ENCODE results near the gene CAMKK2. TPM values are rescaled to one million over a fixed set of nuclear protein-coding genes. Genes with fewer than 3 reads are reported as not detected.
"Not testable (repeated sequence)": the region's sequence is repeated elsewhere in the genome, so short reads cannot be mapped to it uniquely, and the experiment has no call there.

Gene CAMKK2
- total and polyA plus RNA-seq, 2 of the 13 experiments (the other 11 are each of a cell fraction or from before 2014, with no cell fraction given): 18.8 to 20.0 TPM

GRCh38 chr12:121209221-121209620 lies 87.3 kb downstream of the CAMKK2 start:
- H2AFZ ChIP-seq (ENCODE audit: low read length): no peak overlapping the region

DNA sequence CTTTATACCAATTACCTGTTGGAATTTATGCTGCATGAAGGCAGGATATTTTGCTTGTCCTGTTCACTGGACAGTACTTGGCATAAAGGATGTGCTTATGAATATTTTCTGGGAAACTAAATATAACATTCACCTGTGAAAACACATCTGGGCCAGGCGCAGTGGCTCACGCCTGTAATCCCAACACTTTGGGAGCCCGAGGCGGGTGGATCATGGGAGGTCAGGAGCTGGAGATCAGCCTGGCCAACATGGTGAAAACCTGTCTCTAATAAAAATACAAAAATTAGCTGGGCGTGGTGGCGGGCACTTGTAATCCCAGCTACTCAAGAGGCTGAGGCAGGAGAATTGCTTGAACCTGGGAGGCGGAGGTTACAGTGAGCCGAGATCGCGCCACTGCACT lies 87.9 kb downstream of the CAMKK2 start:
- POLR2A ChIA-PET; intact Hi-C loops (cut with micrococcal nuclease; ENCODE audit: unreplicated experiment); H3K27me3 ChIP-seq (ENCODE audit: control insufficient read depth in 1 of 2, insufficient read depth in 2 of 2, low read length in 2 of 2); FAIRE-seq; H3K36me3 ChIP-seq (replicated peaks in 1 of 2; ENCODE audit: control insufficient read depth in 1 of 2, insufficient read depth in 2 of 2, low read length in 2 of 2); BruUV-seq (replicated peaks); H4K20me1 ChIP-seq (ENCODE audit: insufficient read depth, low read length); in situ Hi-C loops (cut with HindIII; ENCODE audit: extremely low pct_ligation_motif_present, low pct_unique_long_range_greater_than_20kb); CTCF ChIA-PET (ENCODE audit: low intra/inter-chr PET ratio, low total read pairs); H3K4me3 ChIP-seq (replicated peaks in 1 of 3; ENCODE audit: insufficient read depth in 1 of 3, low read depth in 2 of 3, low read length in 3 of 3); H3K4me2 ChIP-seq (ENCODE audit: low read depth, low read length); H3K79me2 ChIP-seq (ENCODE audit: insufficient read depth, low read length); ATAC-seq; H3K27ac ChIP-seq (ENCODE audit: extremely low read length, insufficient read depth, low read length); H3K9ac ChIP-seq (ENCODE audit: insufficient read depth, low read depth, low read length); H3K9me3 ChIP-seq (ENCODE audit: low read length); DNase-seq (ENCODE audit: low spot score); H2AFZ ChIP-seq (ENCODE audit: low read length): not testable (repeated sequence)
- H3K4me1 ChIP-seq (ENCODE audit: insufficient read depth, low read length): peaks cover 15% of the 10 kb centered on the region
- WGBS (ENCODE audit: low lambda C conversion rate): 85% methylated on average over 10 of the region's 10 CpGs

More at GRCh38 chr12:121209221-121209620, 87.3 kb downstream of the CAMKK2 start:
- Histone ChIP-seq H3K9ac (ENCODE audit: insufficient read depth, low read depth, low read length) (no peak overlapping the region; the same call in 1 of the 2 replicates), H3K9me3 (ENCODE audit: low read length) (no peaks in the 10 kb centered on the region), H3K27me3 (ENCODE audit: control insufficient read depth in 1 of 2, insufficient read depth in 2 of 2, low read length in 2 of 2) (no peaks in the 10 kb centered on the region), H3K27ac (ENCODE audit: extremely low read length, insufficient read depth, low read length) (no peak overlapping the region), H3K79me2 (ENCODE audit: insufficient read depth, low read length) (peaks cover 4% of the 10 kb centered on the region), H3K4me3 (replicated peaks in 1 of 3; ENCODE audit: insufficient read depth in 1 of 3, low read depth in 2 of 3, low read length in 3 of 3) (peak overlapping the region in 1 of 3 experiments; percentile 87; a peak in 1 of 6 replicates), H3K4me1 (ENCODE audit: insufficient read depth, low read length) (peaks cover 17% of the 10 kb centered on the region), H3K36me3 (replicated peaks in 1 of 2; ENCODE audit: control insufficient read depth in 1 of 2, insufficient read depth in 2 of 2, low read length in 2 of 2) (no peaks in the 10 kb centered on the region), H4K20me1 (ENCODE audit: insufficient read depth, low read length) (no peaks in the 10 kb centered on the region), H3K4me2 (ENCODE audit: low read depth, low read length) (peak overlapping the region; percentile 81; the same call in 1 of the 2 replicates)
- in situ Hi-C loops (cut with HindIII; ENCODE audit: extremely low pct_ligation_motif_present, low pct_unique_long_range_greater_than_20kb) (no loop called here), intact Hi-C loops (cut with micrococcal nuclease; ENCODE audit: unreplicated experiment) (no loop called here)
- DNase-seq (ENCODE audit: low spot score): no peak
- no peak for FAIRE-seq
- no peak for TF ChIP-seq ZXDC (CRISPR knock-in tag; IDR thresholded peaks at IDR 0.05)
- TF ChIP-seq ZNF615 (CRISPR knock-in tag; IDR thresholded peaks at IDR 0.05; ENCODE audit: borderline replicate concordance): no peak
- CTCF ChIA-PET (ENCODE audit: low intra/inter-chr PET ratio, low total read pairs): no interaction called here
- POLR2A ChIA-PET: no interaction called here
- ATAC-seq: no peak
- BruUV-seq (replicated peaks): TSS peak; percentile 70
- whole genome bisulfite sequencing (ENCODE audit: low lambda C conversion rate): 69% methylated on average over 12 of the region's 15 CpGs
